Measurements from ENCODE around the gene PLD3. TPM values are rescaled to one million over a fixed set of nuclear protein-coding genes. Genes with fewer than 3 reads are reported as not detected.

The PLD3 gene
- total and polyA plus RNA-seq, 2 experiments from 2014 or later = 181 to 490 TPM

DNA sequence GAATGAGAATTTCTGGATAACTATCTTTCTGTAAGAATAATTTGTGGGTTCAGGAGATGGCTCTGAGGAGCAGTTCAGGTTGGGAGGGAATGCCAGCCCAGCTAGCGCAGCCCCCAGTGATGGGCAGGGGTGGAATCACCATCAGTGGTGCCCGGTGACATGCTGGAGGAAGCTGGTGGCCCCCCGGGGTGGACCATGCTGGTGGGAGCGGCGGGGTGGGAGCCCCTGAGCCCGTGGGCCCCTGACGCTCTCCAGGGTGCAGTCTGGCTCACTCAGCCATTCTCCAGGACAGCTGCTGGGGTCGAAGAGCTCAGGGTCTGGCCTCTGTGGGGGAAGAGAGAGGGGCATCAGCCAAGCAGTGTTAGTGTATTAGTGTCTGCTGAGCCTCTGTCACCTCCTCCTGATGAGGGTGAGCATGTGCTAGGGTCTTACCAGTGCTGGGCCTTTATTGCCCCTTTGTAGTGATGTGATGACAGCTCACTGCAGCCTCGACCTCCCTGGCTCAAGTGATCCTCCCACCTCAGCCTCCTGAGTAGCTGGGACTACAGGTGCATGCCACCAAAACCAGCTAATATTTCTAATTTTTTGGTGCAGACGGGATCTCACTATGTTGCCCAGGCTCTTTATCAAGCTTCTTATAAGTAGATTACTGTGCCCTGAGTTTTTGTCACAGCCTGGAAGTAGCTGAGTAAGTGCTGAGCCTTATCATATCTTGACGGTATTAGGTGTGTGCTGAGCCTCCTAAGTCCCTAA, 31.1 kb downstream of the PLD3 start:
- no peak overlapping the region for H3K4me3 ChIP-seq
- peaks cover 28% of the 10 kb centered on the region for H3K36me3 Mint-ChIP-seq (ENCODE audit: low read depth)
- H3K27me3 ChIP-seq (ENCODE audit: insufficient read depth) = no peaks in the 10 kb centered on the region
- peaks cover 12% of the 10 kb centered on the region for H3K27me3 Mint-ChIP-seq (ENCODE audit: insufficient read depth, low read depth, poor library complexity)
- TF ChIP-seq, protein P1, sequence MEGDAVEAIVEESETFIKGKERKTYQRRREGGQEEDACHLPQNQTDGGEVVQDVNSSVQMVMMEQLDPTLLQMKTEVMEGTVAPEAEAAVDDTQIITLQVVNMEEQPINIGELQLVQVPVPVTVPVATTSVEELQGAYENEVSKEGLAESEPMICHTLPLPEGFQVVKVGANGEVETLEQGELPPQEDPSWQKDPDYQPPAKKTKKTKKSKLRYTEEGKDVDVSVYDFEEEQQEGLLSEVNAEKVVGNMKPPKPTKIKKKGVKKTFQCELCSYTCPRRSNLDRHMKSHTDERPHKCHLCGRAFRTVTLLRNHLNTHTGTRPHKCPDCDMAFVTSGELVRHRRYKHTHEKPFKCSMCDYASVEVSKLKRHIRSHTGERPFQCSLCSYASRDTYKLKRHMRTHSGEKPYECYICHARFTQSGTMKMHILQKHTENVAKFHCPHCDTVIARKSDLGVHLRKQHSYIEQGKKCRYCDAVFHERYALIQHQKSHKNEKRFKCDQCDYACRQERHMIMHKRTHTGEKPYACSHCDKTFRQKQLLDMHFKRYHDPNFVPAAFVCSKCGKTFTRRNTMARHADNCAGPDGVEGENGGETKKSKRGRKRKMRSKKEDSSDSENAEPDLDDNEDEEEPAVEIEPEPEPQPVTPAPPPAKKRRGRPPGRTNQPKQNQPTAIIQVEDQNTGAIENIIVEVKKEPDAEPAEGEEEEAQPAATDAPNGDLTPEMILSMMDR (conservative IDR thresholded peaks at IDR 0.05; ENCODE audit: low read depth in 2 of 2) = no peak
- TF ChIP-seq EZH2phosphoT487 (IDR thresholded peaks at IDR 0.05; ENCODE audit: unreplicated experiment) = no peak
- TF ChIP-seq, protein P2, sequence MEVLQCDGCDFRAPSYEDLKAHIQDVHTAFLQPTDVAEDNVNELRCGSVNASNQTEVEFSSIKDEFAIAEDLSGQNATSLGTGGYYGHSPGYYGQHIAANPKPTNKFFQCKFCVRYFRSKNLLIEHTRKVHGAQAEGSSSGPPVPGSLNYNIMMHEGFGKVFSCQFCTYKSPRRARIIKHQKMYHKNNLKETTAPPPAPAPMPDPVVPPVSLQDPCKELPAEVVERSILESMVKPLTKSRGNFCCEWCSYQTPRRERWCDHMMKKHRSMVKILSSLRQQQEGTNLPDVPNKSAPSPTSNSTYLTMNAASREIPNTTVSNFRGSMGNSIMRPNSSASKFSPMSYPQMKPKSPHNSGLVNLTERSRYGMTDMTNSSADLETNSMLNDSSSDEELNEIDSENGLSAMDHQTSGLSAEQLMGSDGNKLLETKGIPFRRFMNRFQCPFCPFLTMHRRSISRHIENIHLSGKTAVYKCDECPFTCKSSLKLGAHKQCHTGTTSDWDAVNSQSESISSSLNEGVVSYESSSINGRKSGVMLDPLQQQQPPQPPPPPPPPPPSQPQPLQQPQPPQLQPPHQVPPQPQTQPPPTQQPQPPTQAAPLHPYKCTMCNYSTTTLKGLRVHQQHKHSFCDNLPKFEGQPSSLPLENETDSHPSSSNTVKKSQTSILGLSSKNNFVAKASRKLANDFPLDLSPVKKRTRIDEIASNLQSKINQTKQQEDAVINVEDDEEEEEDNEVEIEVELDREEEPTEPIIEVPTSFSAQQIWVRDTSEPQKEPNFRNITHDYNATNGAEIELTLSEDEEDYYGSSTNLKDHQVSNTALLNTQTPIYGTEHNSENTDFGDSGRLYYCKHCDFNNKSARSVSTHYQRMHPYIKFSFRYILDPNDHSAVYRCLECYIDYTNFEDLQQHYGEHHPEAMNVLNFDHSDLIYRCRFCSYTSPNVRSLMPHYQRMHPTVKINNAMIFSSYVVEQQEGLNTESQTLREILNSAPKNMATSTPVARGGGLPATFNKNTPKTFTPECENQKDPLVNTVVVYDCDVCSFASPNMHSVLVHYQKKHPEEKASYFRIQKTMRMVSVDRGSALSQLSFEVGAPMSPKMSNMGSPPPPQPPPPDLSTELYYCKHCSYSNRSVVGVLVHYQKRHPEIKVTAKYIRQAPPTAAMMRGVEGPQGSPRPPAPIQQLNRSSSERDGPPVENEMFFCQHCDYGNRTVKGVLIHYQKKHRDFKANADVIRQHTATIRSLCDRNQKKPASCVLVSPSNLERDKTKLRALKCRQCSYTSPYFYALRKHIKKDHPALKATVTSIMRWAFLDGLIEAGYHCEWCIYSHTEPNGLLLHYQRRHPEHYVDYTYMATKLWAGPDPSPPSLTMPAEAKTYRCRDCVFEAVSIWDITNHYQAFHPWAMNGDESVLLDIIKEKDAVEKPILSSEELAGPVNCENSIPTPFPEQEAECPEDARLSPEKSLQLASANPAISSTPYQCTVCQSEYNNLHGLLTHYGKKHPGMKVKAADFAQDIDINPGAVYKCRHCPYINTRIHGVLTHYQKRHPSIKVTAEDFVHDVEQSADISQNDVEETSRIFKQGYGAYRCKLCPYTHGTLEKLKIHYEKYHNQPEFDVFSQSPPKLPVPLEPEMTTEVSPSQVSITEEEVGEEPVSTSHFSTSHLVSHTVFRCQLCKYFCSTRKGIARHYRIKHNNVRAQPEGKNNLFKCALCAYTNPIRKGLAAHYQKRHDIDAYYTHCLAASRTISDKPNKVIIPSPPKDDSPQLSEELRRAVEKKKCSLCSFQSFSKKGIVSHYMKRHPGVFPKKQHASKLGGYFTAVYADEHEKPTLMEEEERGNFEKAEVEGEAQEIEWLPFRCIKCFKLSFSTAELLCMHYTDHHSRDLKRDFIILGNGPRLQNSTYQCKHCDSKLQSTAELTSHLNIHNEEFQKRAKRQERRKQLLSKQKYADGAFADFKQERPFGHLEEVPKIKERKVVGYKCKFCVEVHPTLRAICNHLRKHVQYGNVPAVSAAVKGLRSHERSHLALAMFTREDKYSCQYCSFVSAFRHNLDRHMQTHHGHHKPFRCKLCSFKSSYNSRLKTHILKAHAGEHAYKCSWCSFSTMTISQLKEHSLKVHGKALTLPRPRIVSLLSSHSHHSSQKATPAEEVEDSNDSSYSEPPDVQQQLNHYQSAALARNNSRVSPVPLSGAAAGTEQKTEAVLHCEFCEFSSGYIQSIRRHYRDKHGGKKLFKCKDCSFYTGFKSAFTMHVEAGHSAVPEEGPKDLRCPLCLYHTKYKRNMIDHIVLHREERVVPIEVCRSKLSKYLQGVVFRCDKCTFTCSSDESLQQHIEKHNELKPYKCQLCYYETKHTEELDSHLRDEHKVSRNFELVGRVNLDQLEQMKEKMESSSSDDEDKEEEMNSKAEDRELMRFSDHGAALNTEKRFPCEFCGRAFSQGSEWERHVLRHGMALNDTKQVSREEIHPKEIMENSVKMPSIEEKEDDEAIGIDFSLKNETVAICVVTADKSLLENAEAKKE (CRISPR knock-in tag; IDR thresholded peaks at IDR 0.05) = no peak
- TF ChIP-seq ZNF114 (CRISPR knock-in tag; IDR thresholded peaks at IDR 0.05) = no peak
- TF ChIP-seq POLR2AphosphoS5 (IDR thresholded peaks at IDR 0.05; ENCODE audit: low read depth) = no peak; the same call in 1 of the 2 replicates
- TF ChIP-seq NANOG (IDR thresholded peaks at IDR 0.05; ENCODE audit: borderline replicate concordance) = no peak
- no peak for TF ChIP-seq EZH2 (IDR thresholded peaks at IDR 0.05; ENCODE audit: low read depth, unreplicated experiment)
- TF ChIP-seq, protein P3, sequence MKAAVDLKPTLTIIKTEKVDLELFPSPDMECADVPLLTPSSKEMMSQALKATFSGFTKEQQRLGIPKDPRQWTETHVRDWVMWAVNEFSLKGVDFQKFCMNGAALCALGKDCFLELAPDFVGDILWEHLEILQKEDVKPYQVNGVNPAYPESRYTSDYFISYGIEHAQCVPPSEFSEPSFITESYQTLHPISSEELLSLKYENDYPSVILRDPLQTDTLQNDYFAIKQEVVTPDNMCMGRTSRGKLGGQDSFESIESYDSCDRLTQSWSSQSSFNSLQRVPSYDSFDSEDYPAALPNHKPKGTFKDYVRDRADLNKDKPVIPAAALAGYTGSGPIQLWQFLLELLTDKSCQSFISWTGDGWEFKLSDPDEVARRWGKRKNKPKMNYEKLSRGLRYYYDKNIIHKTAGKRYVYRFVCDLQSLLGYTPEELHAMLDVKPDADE (IDR thresholded peaks at IDR 0.05) = no peak
- TF ChIP-seq STAT1 (IDR thresholded peaks at IDR 0.05; ENCODE audit: unreplicated experiment) = no peak
- no peak overlapping the region for H3K27ac Mint-ChIP-seq
- H3K36me3 ChIP-seq (ENCODE audit: insufficient read depth) = no peaks in the 10 kb centered on the region; the same call in 1 of the 2 replicates
- H4K20me1 ChIP-seq (replicated peaks; ENCODE audit: insufficient read depth) = no peaks in the 10 kb centered on the region
- H3K4me1 ChIP-seq (ENCODE audit: insufficient read depth) = no peaks in the 10 kb centered on the region
- H3K9me3 Mint-ChIP-seq = no peaks in the 10 kb centered on the region
- H3K4me2 ChIP-seq = no peak overlapping the region
- H3K79me2 ChIP-seq (replicated peaks; ENCODE audit: insufficient read depth) = no peaks in the 10 kb centered on the region
- DNase-seq (ENCODE audit: low spot score) (no peak), ATAC-seq (no peak)
- H3K4me3 Mint-ChIP-seq = no peak overlapping the region
- H3K4me1 Mint-ChIP-seq = peaks cover 6% of the 10 kb centered on the region; the same call in 1 of the 3 replicates
- H3F3A ChIP-seq (replicated peaks; ENCODE audit: low read depth) = no peaks in the 10 kb centered on the region
- no peak overlapping the region for H3K27ac ChIP-seq (ENCODE audit: low read depth)
- H3K9me2 ChIP-seq (ENCODE audit: insufficient read depth) = no peaks in the 10 kb centered on the region
- H2AFZ ChIP-seq = no peak overlapping the region
